Fibroblast of mammary gland (primary cell): Measurements from ENCODE around the gene TFE3.

Experiments
- DNase-seq: peaks from one replicate; pipeline ENCODE4 v3.0.0-alpha.2; 2010; ENCODE audit warnings: low read depth
- H3K4me3 ChIP-seq: 2 replicates; pipeline ENCODE4 v1.5.1; 2011; ENCODE audit warnings: low read depth, mild to moderate bottlenecking, low read length, moderate library complexity; ENCODE audit not compliant: control insufficient read depth
- CTCF ChIP-seq: conservative IDR thresholded peaks from 2 replicates; pipeline ENCODE4 v1.5.1; 2011; ENCODE audit warnings: low read depth, low read length, inconsistent platforms; ENCODE audit not compliant: control insufficient read depth, insufficient read depth

TFE3 gene

DNA sequence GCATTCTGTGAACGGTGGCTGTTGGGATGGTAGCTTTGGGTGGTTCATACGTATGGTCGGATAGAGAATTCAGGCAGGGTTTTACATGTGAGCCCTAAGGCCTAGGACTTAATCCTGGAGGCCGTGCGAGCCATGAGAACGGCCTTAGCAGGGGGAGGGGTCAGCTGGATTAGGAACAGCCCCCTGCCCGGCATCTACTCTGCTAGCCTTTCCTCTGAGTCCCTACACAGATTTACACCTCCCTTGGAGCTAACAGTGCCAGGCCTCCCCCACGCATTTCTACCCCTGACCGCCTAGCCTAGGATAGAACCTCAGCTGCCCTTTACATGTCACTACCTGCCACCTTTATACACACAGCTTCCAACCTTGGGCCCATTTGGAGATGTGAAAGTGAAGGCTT, 23.5 kb upstream of the TFE3 start:
- TF ChIP-seq CTCF: no peak
- DNase-seq: no peak
- H3K4me3 ChIP-seq: no peak overlapping the region

- DNase-seq: no peak
- no peak overlapping the region for H3K4me3 ChIP-seq
- no peak for TF ChIP-seq CTCF
Observed at GRCh38 chrX:49066278-49066677, 23.1 kb upstream of the TFE3 start.

GRCh38 chrX:49064735-49065134, 21.6 kb upstream of the TFE3 start:
- H3K4me3 ChIP-seq: no peak overlapping the region
- no peak for TF ChIP-seq CTCF
- DNase-seq: no peak

DNA sequence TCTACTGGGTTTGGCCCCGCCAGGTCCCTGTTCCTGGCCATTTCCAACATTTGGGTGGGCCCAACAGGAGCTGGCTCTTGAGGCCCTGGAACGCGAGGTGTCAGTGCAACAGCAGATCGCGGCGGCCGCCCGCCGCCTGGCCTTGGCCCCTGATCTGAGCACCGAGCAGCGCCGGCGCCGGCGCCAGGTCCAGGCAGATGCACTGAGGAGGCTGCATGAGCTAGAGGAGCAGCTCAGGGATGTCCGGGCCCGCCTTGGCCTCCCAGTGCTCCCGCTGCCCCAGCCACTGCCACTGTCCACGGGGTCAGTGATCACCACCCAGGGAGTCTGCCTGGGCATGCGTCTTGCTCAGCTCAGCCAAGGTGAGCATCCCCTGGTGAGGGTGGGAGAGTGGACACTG, 21.1 kb upstream of the TFE3 start:
- no peak for DNase-seq
- no peak for TF ChIP-seq CTCF
- H3K4me3 ChIP-seq: no peak overlapping the region

- no peak overlapping the region for H3K4me3 ChIP-seq
- no peak for TF ChIP-seq CTCF
- no peak for DNase-seq
Observed at GRCh38 chrX:49063715-49064114, 20.6 kb upstream of the TFE3 start.

DNA sequence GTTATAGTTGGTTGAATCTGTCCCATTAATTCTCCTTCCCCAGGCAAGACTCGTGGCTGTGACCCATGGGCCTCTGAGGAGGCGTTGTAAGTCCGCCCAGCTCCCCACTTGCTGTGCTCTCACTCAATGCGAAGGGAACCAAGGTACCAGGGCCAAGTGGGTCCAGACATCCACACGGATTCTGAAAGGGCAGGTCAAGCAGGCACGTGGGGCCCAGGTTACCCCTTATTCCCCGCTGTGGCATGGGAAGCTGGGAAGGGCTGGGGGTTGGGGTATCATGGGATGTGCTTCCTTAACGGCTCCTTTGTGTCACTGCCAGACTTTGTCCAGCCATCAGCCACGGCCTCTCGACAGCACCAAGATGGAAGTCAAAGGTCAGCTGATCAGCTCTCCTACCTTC, 18.8 kb upstream of the TFE3 start:
- no peak overlapping the region for H3K4me3 ChIP-seq
- no peak for TF ChIP-seq CTCF
- DNase-seq: no peak

GRCh38 chrX:49061490-49061889, 18.3 kb upstream of the TFE3 start:
- TF ChIP-seq CTCF: no peak
- DNase-seq: no peak

More at GRCh38 chrX:49061490-49061889, 18.3 kb upstream of the TFE3 start:
- no peak overlapping the region for H3K4me3 ChIP-seq
